Activated gamma-delta T cell treated with anti-CD3 and anti-CD28 coated beads, Interleukin-2, amount 50 U/mL, for 16 hours (primary cell): Measurements from ENCODE around the gene SLC44A1.

Experiments
- DNase-seq: peaks from one replicate; pipeline ENCODE4 v3.0.0-alpha.2; 2020; ENCODE audit warnings: low read depth

SLC44A1 gene

DNA sequence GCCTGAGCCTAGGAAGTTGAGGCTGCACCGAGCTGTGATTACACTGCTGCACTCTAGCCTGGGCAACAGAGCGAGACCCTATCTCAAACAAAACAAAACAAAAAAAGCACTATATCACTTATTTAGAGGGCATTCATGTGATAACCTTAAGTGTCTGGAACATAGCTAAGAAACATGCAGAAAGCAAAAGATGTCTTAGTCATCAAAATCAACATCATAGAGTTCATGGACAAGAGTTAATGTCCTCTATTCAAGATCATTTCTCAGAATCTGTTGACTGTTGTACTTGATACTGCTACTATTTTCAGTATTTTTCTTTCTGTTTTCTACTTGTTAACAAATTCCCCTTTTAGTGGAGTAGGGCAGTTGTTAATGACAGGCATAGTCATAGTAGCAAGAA, 228.8 kb downstream of the SLC44A1 start:
- DNase-seq, result no peak

GRCh38 chr9:105475302-105475701, 230.9 kb downstream of the SLC44A1 start:
- DNase-seq, result no peak

DNA sequence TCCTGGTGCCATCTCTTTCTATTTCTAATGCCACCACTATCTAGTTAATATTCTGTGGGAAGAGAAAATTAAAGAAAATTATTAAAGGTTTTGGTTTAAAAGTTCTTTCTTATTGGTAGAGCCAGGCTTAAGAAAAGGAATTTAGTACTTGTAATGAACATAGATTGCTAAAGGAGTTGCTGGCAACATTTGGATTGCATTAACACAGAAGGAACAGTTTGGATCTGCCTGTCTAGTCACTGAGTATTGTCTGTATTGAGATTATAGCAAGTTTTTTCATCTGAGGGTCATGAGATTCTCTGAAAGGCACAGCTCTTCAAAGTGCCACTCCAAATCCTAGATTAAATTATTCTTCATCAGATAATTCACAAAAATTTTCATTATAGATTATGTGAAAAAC, 235.4 kb downstream of the SLC44A1 start:
- DNase-seq, result no peak

- DNase-seq, result no peak
Observed at GRCh38 chr9:105483618-105484017, 239.2 kb downstream of the SLC44A1 start.

- no peak for DNase-seq
Observed at GRCh38 chr9:105484226-105484625, 239.8 kb downstream of the SLC44A1 start.

- no peak for DNase-seq
Observed at GRCh38 chr9:105485131-105485530, 240.7 kb downstream of the SLC44A1 start.
